ENCODE results near the gene KISS1R.
"Not testable (repeated sequence)": the region's sequence is repeated elsewhere in the genome, so short reads cannot be mapped to it uniquely, and the experiment has no call there.

KISS1R gene

GRCh38 chr19:876780-877314 is 40.3 kb upstream of the KISS1R start:
- H3K4me3 ChIP-seq (ENCODE audit: low read depth, low read length) = no peak overlapping the region
- TF ChIP-seq CTCF (IDR thresholded peaks at IDR 0.05; ENCODE audit: control insufficient read depth, extremely low read depth, insufficient read depth) = no peak
- DNase-seq (ENCODE audit: low read depth) = no peak

- H3K4me3 ChIP-seq (ENCODE audit: low read depth, low read length); DNase-seq (ENCODE audit: low read depth): not testable (repeated sequence)
Measured at GRCh38 chr19:877992-878660, 39.0 kb upstream of the KISS1R start.

- not testable (repeated sequence) for DNase-seq (ENCODE audit: low read depth); H3K4me3 ChIP-seq (ENCODE audit: low read depth, low read length)
Measured at GRCh38 chr19:878751-879561, 38.2 kb upstream of the KISS1R start.

GRCh38 chr19:879711-880438 is 37.3 kb upstream of the KISS1R start:
- no peak for TF ChIP-seq CTCF (IDR thresholded peaks at IDR 0.05; ENCODE audit: control insufficient read depth, extremely low read depth, insufficient read depth)
- no peak overlapping the region for H3K4me3 ChIP-seq (ENCODE audit: low read depth, low read length)
- DNase-seq (ENCODE audit: low read depth) = no peak

- no peak overlapping the region for H3K4me3 ChIP-seq (ENCODE audit: low read depth, low read length)
- no peak for DNase-seq (ENCODE audit: low read depth)
- TF ChIP-seq CTCF (IDR thresholded peaks at IDR 0.05; ENCODE audit: control insufficient read depth, extremely low read depth, insufficient read depth) = no peak
Measured at GRCh38 chr19:881385-882071, 35.6 kb upstream of the KISS1R start.

- no peak for DNase-seq (ENCODE audit: low read depth)
- H3K4me3 ChIP-seq (ENCODE audit: low read depth, low read length) = no peak overlapping the region
- no peak for TF ChIP-seq CTCF (IDR thresholded peaks at IDR 0.05; ENCODE audit: control insufficient read depth, extremely low read depth, insufficient read depth)
Measured at GRCh38 chr19:882871-883497, 34.1 kb upstream of the KISS1R start.

GRCh38 chr19:883661-884211 is 33.4 kb upstream of the KISS1R start:
- no peak for DNase-seq (ENCODE audit: low read depth)
- no peak for TF ChIP-seq CTCF (IDR thresholded peaks at IDR 0.05; ENCODE audit: control insufficient read depth, extremely low read depth, insufficient read depth)
- H3K4me3 ChIP-seq (ENCODE audit: low read depth, low read length) = no peak overlapping the region
